BJ (cell line): ENCODE measurements around the gene NUAK1. TPM values are rescaled to one million over a fixed set of nuclear protein-coding genes. Genes with fewer than 3 reads are reported as not detected.

Source experiments
- CTCF ChIA-PET: fragments of 350-600 bp; formaldehyde crosslinking; extraction: SDS; loops from one replicate; lab custom pipeline; 2021; ENCODE audit warnings: antibody characterized with exemption, inconsistent platforms; lab: Yijun Ruan, JAX
- POLR2A ChIA-PET: fragments of 300-600 bp; sonication (Branson Sonifier 250); formaldehyde crosslinking; extraction: SDS; loops from one replicate; lab custom pipeline; 2021; ENCODE audit warnings: antibody characterized with exemption; lab: Charles Lee
- DNase-seq: peaks from one replicate; pipeline ENCODE4 v3.0.0-alpha.2; 2011; ENCODE audit warnings: low read depth
- H3K27me3 ChIP-seq: 2 replicates; pipeline ENCODE4 v1.6.0; 2011; ENCODE audit warnings: low read length; ENCODE audit not compliant: control insufficient read depth, insufficient read depth
- H3K36me3 ChIP-seq: 2 replicates; pipeline ENCODE4 v1.5.1; 2011; ENCODE audit warnings: low read length; ENCODE audit not compliant: control insufficient read depth, insufficient read depth
- H3K4me3 ChIP-seq: 2 replicates; pipeline ENCODE4 v1.5.1; 2011; ENCODE audit warnings: low read depth, mild to moderate bottlenecking, control low read depth, low read length
- polyA plus RNA-seq: library from polyadenylated mRNA; depleted of rRNA; stranded (reverse); fragments of >200 nt; gene quantifications from 2 replicates; pipeline ENCODE4 v1.2.3, GENCODE V29; 2011
- TF ChIP-seq, protein P1 (sequence below): IDR thresholded peaks from 2 replicates; pipeline ENCODE4 v1.5.1; 2011; ENCODE audit warnings: low read depth, mild to moderate bottlenecking, control low read depth, inconsistent platforms, low read length, moderate library complexity; ENCODE audit not compliant: insufficient read depth

Gene NUAK1
- polyA plus RNA-seq, 1 experiment = 37.0 TPM

DNA sequence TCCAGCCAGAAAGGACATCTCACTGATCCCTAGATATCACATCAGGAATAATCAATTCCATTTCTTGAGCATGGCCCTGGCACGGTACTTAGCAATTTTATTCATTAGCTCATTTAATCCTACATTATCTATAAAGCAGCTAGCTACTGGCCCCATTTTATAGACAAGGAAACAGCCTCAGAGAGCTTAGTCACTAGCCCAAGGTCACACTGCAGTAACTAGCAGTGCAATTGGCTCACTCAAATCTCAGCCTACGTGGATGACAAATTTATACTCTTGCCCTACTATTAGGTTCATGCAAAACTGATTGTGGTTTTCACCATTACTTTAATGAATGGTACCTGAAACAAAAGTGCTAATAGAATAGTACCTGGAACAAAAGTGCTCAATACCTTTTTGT lies 41.7 kb downstream of the NUAK1 start:
- TF ChIP-seq, protein P1, sequence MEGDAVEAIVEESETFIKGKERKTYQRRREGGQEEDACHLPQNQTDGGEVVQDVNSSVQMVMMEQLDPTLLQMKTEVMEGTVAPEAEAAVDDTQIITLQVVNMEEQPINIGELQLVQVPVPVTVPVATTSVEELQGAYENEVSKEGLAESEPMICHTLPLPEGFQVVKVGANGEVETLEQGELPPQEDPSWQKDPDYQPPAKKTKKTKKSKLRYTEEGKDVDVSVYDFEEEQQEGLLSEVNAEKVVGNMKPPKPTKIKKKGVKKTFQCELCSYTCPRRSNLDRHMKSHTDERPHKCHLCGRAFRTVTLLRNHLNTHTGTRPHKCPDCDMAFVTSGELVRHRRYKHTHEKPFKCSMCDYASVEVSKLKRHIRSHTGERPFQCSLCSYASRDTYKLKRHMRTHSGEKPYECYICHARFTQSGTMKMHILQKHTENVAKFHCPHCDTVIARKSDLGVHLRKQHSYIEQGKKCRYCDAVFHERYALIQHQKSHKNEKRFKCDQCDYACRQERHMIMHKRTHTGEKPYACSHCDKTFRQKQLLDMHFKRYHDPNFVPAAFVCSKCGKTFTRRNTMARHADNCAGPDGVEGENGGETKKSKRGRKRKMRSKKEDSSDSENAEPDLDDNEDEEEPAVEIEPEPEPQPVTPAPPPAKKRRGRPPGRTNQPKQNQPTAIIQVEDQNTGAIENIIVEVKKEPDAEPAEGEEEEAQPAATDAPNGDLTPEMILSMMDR = no peak
- ChIA-PET POLR2A (interaction anchor here (0.7 kb wide), 1 partner anchor 694 kb away, joined by 3 read pairs; no protein-coding TSS in a partner anchor), CTCF (interaction anchor here (0.8 kb wide), 1 partner anchor 64 kb away, joined by 3 read pairs; no protein-coding TSS in a partner anchor)
- H3K27me3 ChIP-seq = no peaks in the 10 kb centered on the region
- no peak for DNase-seq
- H3K36me3 ChIP-seq = peaks cover 18% of the 10 kb centered on the region
- no peak overlapping the region for H3K4me3 ChIP-seq

DNA sequence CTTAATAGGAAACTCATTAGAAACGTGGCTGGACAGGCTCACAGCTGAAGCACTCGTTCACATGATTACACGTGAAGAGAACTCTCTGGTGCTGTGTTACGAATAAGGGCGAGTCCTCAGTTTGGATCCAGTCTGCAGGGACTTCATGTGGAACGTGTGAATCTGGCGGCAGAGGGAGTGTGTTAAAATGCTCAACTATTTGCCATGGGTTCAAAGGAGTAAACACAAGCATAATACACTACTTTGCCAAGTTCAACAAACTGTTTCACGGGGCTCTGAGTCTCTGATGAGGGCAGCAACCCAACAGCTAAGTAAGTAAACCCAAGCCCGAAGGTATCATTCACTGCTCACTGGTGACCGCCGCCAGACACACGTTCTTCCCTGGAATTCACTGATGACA lies 42.4 kb downstream of the NUAK1 start:
- no peaks in the 10 kb centered on the region for H3K27me3 ChIP-seq
- no peak overlapping the region for H3K4me3 ChIP-seq
- ChIA-PET POLR2A (no interaction called here), CTCF (interaction anchor here (0.8 kb wide), 1 partner anchor 63 kb away, joined by 3 read pairs; no protein-coding TSS in a partner anchor)
- no peak for DNase-seq
- H3K36me3 ChIP-seq = peaks cover 15% of the 10 kb centered on the region
- TF ChIP-seq, protein P1 = no peak

DNA sequence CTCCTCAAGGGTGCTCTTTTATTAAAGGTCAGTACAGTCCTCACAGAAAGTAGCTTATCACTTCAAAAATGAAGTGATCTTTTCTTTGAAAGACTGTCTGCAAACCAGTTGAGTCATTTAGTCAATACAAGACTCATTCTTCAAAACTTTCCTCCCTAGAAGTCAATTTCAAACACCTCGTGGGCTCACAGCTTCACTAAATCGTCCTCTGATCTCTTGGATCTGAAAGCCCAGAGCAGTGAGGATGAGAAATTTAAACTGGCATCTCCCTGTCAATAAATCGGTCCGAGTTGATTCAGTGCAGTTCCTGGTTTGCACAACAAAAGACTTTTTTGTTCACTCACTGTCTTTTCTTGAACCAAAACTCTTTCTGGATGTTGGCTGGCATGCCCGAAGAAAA lies 44.5 kb downstream of the NUAK1 start:
- CTCF ChIA-PET = interaction anchor here (0.6 kb wide), 1 partner anchor 19 kb away, joined by 6 read pairs; no protein-coding TSS in a partner anchor

DNA sequence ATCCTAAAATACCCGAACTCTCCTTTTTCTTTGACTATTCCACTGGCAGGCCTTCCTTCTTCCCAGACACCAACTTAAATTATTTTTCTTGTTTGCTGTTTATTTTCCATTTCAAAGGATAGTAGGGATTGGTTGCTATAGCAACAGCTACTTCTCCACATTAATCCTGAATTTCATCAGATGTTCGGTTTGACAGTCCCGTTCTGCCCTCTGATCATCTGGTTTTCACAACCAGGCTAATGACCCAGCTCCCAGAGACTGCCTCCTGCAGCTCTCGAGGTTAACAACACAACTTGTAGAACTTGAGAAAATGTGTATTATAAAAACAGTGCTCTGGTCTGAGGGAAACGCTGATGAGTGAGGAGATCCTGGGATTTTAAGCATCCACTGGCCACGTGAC lies 45.5 kb downstream of the NUAK1 start:
- no peak for DNase-seq
- Histone ChIP-seq H3K4me3 (no peak overlapping the region), H3K36me3 (peaks cover 10% of the 10 kb centered on the region), H3K27me3 (no peaks in the 10 kb centered on the region)
- TF ChIP-seq, protein P1 = no peak
- ChIA-PET POLR2A (interaction anchor here (0.6 kb wide), 1 partner anchor 13 kb away, joined by 4 read pairs; no protein-coding TSS in a partner anchor), CTCF (interaction anchor here (0.6 kb wide), 1 partner anchor 17 kb away, joined by 5 read pairs; no protein-coding TSS in a partner anchor)

More for the DNA sequence above, 44.5 kb downstream of the NUAK1 start:
- no peak for DNase-seq
- Histone ChIP-seq H3K4me3 (no peak overlapping the region), H3K27me3 (no peaks in the 10 kb centered on the region), H3K36me3 (peaks cover 10% of the 10 kb centered on the region)
- TF ChIP-seq, protein P1 = no peak
- POLR2A ChIA-PET = no interaction called here

DNA sequence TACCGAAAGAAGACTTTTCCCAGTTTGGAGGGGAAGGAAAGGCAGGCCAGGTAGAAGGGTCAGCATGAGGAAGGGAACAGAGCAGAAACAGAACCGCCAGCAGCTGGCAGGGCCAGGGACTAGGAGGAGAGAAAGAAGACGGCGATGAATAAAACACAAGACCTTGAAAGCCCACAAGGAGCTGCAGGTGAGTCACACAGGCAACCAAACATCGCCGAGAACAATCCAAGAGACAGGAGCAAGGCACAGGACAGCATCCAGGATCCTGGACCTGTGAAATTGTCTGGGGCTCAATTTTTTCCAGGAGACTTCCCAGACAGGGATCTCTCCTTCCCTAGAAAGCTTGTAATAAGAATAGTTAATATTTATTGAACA lies 47.3 kb downstream of the NUAK1 start:
- Histone ChIP-seq H3K4me3 (no peak overlapping the region), H3K27me3 (no peaks in the 10 kb centered on the region), H3K36me3 (peaks cover 10% of the 10 kb centered on the region)
- POLR2A ChIA-PET = no interaction called here
- TF ChIP-seq, protein P1 = no peak
- CTCF ChIA-PET = interaction anchor here (0.6 to 1.2 kb wide), 2 partner anchors 10 kb away, joined by 3 read pairs; no protein-coding TSS in a partner anchor
- no peak for DNase-seq
